DMS 273 (cell line): ENCODE results near the gene RNF34.
"Not testable (repeated sequence)": the region's sequence is repeated elsewhere in the genome, so short reads cannot be mapped to it uniquely, and the experiment has no call there.

Experiments
- DNase-seq: peaks from one replicate; lab custom pipeline; 2025; ENCODE audit not compliant: unreplicated experiment; lab: John Stamatoyannopoulos, UW

Gene RNF34

GRCh38 chr12:121399391-121400331 is at the start of gene RNF34:
RNF34 (plus strand) TSS chr12:121400118; CDS start chr12:121400213, 95 bp downstream.
- peak; percentile 98 for DNase-seq

GRCh38 chr12:121351820-121352681 is 47.9 kb upstream of the RNF34 start, which contains the start of gene ANAPC5:
ANAPC5 (minus strand) TSS chr12:121352411; CDS start chr12:121352340, 71 bp downstream.
- DNase-seq: peak; percentile 98

- peak; percentile 90 for DNase-seq
Measured at GRCh38 chr12:121352682-121353018, 47.3 kb upstream of the RNF34 start.

GRCh38 chr12:121355818-121356217 is 44.1 kb upstream of the RNF34 start:
- no peak for DNase-seq

GRCh38 chr12:121356657-121357056 is 43.3 kb upstream of the RNF34 start:
- DNase-seq: no peak

GRCh38 chr12:121357331-121357730 is 42.6 kb upstream of the RNF34 start:
- DNase-seq: no peak

GRCh38 chr12:121358073-121358472 is 41.8 kb upstream of the RNF34 start:
- no peak for DNase-seq

- no peak for DNase-seq
Measured at GRCh38 chr12:121364683-121365121, 35.2 kb upstream of the RNF34 start.

- no peak for DNase-seq
Measured at GRCh38 chr12:121365416-121366062, 34.4 kb upstream of the RNF34 start.

- DNase-seq: no peak
Measured at GRCh38 chr12:121366063-121366459, 33.9 kb upstream of the RNF34 start.

- no peak for DNase-seq
Measured at GRCh38 chr12:121371404-121371803, 28.5 kb upstream of the RNF34 start.

GRCh38 chr12:121373755-121374154 is 26.2 kb upstream of the RNF34 start:
- DNase-seq: no peak

- DNase-seq: not testable (repeated sequence)
Measured at GRCh38 chr12:121374336-121374735, 25.6 kb upstream of the RNF34 start.

GRCh38 chr12:121374945-121375584 is 24.9 kb upstream of the RNF34 start:
- DNase-seq: not testable (repeated sequence)

- no peak for DNase-seq
Measured at GRCh38 chr12:121376754-121377697, 22.9 kb upstream of the RNF34 start.

GRCh38 chr12:121378736-121379135 is 21.2 kb upstream of the RNF34 start:
- DNase-seq: no peak

GRCh38 chr12:121379945-121380344 is 20.0 kb upstream of the RNF34 start:
- DNase-seq: no peak

- DNase-seq: no peak
Measured at GRCh38 chr12:121383601-121384021, 16.3 kb upstream of the RNF34 start.

- not testable (repeated sequence) for DNase-seq
Measured at GRCh38 chr12:121384891-121385290, 15.0 kb upstream of the RNF34 start.
